Amniotic epithelial cell (primary cell): ENCODE data around the gene DPYD.
A peak's percentile ranks its signal among the peaks of the same experiment; 100 is the strongest.

Source experiments
- DNase-seq: peaks from one replicate; pipeline ENCODE4 v3.0.0-alpha.2; 2010; ENCODE audit warnings: low read depth

Gene DPYD

GRCh38 chr1:97920832-97921571 lies at the start of gene DPYD:
DPYD (minus strand) TSS chr1:97921034; CDS start chr1:97920922, 112 bp downstream.
- DNase-seq = peak; percentile 93

- DNase-seq = no peak
Measured at GRCh38 chr1:97960470-97960869, 39.6 kb upstream of the DPYD start.

GRCh38 chr1:97947695-97948094 lies 26.9 kb upstream of the DPYD start:
- peak; percentile 39 for DNase-seq

- peak; percentile 27 for DNase-seq
Measured at GRCh38 chr1:97943354-97943753, 22.5 kb upstream of the DPYD start.

DNA sequence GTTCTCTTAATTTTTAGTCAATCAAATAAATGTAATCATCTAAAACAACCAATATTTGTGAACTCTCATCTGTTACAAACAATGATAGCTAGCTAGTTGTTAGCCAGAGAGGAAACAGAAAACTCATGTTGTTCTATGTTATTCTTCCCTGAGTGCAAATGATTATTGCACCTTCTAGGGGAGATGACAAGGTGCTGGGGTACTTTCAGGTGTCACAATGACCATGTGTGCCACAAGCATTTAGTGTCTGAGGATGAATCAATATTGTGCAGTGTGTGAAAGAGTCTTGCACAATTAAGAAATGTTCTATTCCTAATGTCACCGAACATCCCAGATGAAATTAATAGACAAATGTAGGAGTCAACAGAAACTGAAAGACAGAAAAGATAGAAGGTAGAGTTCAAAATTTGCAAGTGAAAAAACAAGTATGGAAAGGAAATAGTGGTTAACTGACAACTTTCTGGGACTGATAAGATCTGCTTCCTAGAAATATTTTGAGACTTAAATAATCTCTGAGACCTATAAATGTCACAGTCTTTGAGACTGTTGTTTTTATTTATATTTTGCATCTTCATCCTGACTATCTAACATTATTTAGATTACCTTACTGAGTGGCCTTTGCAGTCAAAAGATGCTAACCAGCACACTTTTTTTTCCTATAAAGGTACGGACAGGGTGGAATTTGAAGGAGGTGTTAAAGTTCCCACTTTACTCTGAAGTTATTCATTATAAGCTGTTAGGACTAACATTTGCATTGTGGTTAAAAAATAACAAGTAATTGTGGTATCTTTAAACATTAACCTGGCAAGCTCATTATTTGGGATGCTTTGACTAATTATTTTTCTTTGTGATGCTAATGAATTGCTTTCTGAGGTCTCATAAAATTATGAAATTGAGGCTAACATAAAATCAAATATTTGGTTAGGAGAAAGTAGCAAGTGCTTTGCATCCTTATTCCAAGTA lies 21.6 kb upstream of the DPYD start:
- no peak for DNase-seq

DNA sequence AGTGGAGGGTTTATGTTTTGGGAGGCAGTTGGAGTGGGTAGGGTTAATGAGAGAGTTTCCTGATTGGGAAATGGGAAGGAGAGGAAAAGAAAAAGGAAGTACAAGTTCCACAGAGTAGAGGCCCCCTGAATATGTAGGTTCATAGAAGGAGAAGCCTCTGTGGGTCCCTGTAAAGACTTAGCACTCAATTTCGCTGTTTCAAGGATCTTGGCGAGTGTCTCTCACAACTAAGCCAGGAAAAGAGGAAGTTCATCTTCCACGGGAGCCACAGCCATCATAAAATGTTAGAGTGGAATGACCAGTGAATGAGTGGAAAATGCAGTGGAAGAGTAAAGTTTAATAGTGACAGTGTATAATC lies 17.4 kb upstream of the DPYD start:
- DNase-seq = no peak

DNA sequence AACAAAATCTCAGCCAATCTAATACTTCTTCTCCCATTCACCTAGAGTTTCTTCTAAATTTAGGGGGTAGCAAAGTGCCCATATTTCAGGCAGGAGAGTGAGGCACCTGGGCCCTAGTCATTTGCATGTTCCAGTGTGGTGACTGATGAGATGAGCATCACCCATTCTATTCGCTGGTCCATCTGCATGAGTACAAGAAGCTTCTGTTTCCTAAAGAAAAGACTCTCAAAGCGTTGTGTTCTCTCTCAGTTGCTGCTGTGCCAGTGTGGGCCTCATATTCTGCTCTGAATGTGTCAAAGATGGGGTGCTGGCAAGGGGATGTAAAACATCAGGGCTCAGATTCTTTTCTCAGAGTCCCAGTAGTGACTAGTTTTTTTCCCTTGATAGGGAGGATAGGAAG lies 16.1 kb upstream of the DPYD start:
- no peak for DNase-seq

- no peak for DNase-seq
Measured at GRCh38 chr1:97934491-97934890, 13.7 kb upstream of the DPYD start.

DNA sequence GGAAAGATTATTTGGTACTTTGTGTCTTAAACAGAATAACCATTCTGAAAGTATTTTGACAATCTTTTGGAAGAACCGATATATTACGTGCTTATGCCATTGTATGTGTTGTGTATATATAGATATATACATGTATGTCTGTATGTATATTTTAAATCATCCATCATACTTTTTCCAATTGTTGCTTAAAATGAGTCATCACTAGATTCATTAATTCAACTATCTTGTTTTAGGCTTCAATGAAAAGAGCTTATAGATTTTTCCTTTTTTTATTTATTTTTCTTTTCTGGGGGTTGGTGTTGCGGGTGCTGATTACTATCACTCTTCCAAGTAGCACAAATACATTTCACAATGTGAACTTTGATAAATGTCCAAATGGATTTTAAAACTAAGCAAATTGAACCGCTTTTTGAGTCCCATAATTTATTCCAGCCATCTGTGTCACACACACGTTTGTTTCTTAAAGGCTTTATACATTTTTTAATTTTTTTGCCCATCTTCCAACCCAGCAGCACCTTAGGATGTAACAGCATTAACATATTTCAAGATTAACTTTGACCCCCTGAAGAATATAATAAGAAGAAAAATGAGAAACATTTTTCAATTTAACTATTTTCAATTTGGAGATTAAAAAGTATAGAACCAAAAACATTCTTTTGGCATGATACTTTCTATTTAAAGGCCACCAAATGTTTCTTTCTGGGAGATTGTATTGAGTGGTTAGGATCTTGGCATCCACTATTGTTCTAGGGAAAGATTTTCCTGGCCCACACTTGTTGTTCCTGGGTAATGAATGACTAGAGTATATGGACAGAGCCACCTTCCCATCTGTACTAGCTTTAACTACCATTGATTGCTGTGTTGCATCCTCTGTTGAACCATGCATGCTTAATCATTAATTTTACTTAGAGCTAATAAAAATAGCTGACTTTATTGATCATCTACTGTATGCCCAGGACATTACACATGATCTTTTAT lies 9.3 kb upstream of the DPYD start:
- DNase-seq = no peak

GRCh38 chr1:97926017-97926708 lies 5.3 kb upstream of the DPYD start:
- DNase-seq = no peak

DNA sequence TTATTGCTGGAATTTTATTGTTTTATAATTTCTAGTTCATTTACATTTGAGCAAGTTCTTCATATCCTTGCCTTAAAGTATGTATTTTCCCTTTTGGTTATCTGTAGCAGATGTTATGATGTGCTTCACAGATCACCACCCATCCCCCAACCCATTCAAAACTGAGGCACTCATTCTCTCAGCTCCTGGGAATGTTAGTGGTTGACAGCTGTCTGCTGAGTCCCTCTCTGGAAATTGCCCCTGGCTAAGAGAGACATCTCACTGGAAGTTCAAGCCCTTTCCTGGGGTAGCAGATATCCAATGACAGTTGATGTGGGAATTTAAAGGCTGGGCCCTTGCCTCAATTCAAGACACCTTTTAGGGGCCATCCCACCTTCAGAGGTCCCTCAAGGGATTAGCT lies 4.3 kb upstream of the DPYD start:
- no peak for DNase-seq

DNA sequence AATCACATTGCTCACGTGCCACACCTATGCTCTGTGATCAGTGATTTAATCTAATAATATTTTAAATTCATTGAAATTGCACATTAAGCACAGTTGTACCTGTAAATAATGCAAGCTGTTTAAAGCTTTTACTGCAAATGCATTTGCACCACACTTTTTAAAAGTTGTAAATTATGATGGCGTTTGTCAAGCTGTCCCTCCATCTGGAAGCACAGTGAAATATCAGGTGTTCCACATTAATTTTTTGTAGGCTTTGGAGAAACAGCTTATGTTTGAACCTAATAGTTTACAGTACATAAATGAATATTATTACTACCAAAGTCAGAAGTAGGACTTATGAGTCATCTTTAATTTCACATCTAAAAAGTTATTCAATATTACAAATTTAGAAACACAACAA lies 3.0 kb upstream of the DPYD start:
- DNase-seq = no peak

- peak; percentile 61 for DNase-seq
Measured at GRCh38 chr1:97920276-97920831, 480 bp downstream of the DPYD start.

DNA sequence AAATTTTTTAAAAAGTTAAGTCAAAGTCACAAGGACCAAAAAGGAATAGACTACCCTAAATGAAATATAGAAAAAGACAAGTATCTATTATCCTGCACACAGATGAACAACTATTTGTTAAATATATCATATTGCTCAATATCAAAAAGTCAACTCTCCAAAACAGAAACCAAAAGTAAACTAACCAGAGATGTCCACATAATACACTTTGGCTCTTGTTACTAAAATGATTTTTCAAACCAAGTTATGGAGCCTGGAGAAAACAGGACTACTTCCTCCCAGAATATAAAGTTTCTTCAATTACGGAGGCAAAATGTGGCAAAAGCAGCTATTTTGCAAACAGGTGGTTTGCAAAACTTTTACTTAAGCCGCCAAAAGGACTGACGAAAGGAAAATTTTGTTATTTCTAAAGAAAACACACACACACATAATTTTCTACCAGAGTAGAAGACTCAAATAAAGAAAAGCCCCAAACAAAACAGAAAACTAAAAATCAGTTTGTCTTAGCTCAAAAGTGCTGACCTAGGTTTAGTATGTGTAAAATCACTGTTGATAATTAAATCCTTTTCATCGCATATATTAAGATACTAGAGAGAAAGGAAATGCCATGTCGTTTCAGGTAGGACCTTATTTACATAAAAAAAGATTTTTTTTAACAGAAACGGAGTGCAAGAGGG lies 1.1 kb downstream of the DPYD start:
- DNase-seq = peak; percentile 65

GRCh38 chr1:97918961-97919360 lies 1.9 kb downstream of the DPYD start:
- no peak for DNase-seq

- DNase-seq = no peak
Measured at GRCh38 chr1:97913506-97914139, 7.2 kb downstream of the DPYD start.

DNA sequence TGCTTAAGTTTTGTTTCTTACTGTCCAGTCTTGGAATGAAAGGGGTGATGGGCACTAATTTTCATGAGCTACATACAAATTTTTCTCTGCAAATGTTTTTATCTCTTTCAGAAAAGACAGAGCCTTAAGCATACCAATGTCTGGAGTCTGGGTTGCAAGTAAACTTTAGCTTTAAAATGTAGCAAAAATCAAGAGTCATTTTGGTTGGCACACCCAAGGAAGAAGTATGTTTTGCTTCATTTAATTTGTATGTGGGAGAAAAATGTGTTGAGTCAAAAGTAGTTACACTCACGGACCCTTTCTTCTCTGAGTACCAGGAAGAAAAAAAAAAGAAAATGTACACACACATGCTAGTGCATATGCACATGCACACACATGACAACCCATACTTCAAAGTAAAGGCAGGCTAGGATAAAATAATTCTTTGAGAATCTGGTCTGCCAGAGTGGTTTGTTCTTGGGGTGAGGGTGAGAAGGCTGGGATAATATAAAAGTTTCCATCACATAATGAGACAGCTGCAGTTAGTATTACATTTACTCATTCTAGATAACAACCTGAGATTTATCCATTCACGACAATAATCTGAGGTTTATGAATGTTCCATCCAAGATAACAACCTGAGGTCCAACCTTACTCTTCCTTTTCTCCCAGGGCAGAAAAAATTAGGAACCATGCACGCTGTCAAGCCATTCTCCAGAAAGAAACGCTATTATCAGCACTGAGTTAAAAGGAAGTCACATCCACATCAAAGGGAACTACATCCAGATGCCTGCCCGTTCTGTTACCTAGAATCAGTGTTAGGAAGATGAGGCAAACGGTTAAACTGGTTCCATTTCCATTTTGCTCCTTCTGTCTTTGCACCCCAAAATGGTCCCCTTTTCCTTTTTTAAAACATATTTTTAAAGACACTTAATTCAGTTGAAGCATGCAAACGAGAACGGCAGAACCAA lies 9.3 kb downstream of the DPYD start:
- no peak for DNase-seq

- no peak for DNase-seq
Measured at GRCh38 chr1:97909266-97909665, 11.6 kb downstream of the DPYD start.

DNA sequence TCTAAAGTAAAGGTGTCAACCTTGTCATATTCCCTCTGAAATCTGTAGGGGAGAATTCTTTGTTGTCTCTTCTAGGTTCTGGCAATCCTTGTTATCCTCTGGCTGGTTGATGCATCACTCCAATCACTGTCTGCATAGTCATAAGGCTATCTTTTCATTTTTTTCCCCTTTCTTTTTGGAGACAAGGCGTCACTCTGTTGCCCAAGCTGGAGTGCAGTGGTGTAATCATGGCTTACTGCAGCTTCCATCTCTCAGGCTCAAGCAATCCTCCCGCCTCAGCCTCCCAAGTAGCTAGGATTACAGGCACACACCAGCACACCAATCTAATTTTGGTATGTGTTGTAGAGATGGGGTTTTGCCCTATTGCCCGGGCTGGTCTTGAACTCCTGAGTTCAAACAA lies 12.9 kb downstream of the DPYD start:
- peak; percentile 76 for DNase-seq
